ENCODE data around the gene BRD3.
"Not testable (repeated sequence)": the region's sequence is repeated elsewhere in the genome, so short reads cannot be mapped to it uniquely, and the experiment has no call there.

The BRD3 gene

DNA sequence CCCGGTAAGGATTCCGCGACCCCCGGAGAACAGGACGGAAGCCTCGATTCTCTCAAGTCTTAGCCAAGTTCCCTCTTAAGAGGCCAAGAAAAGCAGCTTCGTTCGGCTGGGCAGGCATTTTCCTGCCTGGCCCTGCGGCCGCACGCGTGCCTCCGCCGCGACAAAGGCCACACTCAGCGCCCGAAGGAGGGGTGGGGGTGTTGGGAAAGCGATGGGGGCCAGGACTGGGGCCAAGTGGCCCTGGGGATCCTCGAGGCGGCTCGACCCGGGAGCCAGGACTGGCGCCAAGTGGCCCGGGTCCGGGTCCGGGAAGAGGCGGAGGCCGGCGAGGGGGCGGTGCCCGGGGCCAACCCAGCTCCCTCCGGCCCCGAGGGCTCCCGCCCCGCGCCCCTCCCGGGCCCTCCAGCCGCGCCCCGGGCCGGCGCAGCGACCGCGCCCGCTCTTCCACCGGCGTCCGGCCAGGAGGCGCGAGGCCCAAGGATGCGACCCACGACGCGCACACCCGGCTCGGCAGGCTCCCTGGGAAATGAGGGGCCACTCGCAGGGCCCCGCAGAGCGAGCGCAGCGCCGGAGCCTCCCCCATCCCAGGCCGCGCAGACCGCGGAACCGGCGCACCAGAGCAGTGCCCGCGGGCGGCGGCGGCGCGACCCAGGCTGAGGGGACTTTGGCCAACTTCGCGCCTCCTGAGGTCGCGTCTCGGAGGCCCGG, 76.5 kb downstream of the BRD3 start:
- no peak for DNase-seq

GRCh38 chr9:133990366-133991213, 77.2 kb downstream of the BRD3 start:
- DNase-seq = no peak

GRCh38 chr9:133989625-133990365, 78.0 kb downstream of the BRD3 start:
- DNase-seq = no peak

GRCh38 chr9:133988771-133989170, 79.1 kb downstream of the BRD3 start:
- DNase-seq = not testable (repeated sequence)

- DNase-seq = no peak
These were observed 79.7 kb downstream of the BRD3 start for GRCh38 chr9:133987946-133988665.

DNA sequence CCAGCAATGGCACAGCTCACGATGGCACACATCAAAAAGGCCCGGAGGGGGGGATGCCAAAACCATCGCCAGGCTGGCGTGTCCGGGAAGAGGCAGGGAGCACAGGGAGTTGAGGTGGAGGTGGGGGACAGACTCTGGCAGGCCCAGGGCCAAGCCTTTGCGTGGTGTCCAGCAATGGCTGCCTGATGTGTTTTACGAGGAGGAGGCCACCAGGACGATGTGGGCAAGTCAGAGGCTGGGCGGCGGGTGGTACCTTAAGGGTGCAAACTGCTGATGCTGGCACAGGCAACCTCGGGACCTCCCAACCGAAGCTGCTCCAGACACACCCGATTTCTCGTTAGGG, 80.4 kb downstream of the BRD3 start:
- DNase-seq = no peak

GRCh38 chr9:133986774-133987445, 80.9 kb downstream of the BRD3 start:
- DNase-seq = no peak

DNA sequence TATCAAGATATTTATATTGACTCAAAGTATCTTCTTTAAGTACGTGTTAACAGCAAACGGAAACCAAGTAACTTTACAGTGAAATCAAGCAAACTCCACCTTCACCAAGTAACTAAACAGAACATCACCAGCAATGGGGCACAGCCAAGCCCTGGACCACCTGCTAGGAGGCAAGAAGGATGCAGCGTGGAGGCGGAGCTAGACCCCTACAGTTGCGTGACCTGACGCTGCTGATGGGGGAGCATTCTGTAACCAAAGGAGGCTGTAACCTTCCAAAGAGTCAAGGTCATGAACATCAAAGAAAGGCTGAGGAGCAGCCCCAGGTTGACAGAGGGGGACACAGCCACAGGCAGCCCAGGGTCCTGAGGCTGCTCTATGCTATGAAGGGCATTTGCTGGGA, 81.8 kb downstream of the BRD3 start:
- no peak for DNase-seq

- no peak for DNase-seq
These were observed 84.7 kb downstream of the BRD3 start for GRCh38 chr9:133982971-133983720.

DNA sequence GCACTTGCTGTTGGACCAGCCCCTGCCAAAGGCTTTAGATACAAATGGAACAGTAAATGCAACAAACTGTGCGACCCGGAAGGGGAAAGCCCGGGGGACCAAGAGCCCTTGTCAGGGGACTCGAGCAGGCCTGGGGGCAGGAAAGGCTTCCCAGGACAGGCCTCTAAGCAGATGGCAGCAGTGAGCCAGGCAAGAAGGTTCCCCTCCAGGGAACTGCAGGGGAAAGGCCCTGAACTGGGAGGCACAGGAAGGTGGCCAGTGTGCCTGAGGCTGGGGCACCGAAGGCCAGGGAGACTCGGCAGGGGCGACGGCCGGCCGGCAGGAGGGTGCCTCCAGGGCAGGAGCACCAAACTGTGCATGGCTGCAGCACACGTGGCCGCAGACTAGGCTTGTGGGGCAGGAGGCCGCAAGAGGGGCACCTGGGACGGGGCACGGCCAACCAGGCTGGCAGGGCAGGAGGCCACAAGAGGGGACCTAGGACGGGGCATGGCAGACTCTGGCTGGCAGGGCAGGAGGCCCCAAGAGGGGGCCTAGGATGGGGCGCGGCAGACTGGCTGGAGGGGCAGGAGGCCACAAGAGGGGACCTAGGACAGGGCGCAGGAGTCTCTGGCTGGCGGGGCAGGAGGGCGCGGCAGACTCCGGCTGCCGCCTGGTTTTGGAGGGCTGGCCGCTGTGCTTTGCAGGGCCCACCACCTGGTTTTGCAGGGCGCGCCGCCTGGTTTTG, 85.7 kb downstream of the BRD3 start:
- no peak for DNase-seq

GRCh38 chr9:133981589-133981957, 86.3 kb downstream of the BRD3 start:
- no peak for DNase-seq

GRCh38 chr9:133980864-133981588, 86.8 kb downstream of the BRD3 start:
- no peak for DNase-seq

Measured in CD4-positive, alpha-beta T cell treated with Interleukin-15 for 1 hour (primary cell).